ENCODE results near the gene HMGCR.
A peak's percentile ranks its signal among the peaks of the same experiment; 100 is the strongest.

HMGCR gene

DNA sequence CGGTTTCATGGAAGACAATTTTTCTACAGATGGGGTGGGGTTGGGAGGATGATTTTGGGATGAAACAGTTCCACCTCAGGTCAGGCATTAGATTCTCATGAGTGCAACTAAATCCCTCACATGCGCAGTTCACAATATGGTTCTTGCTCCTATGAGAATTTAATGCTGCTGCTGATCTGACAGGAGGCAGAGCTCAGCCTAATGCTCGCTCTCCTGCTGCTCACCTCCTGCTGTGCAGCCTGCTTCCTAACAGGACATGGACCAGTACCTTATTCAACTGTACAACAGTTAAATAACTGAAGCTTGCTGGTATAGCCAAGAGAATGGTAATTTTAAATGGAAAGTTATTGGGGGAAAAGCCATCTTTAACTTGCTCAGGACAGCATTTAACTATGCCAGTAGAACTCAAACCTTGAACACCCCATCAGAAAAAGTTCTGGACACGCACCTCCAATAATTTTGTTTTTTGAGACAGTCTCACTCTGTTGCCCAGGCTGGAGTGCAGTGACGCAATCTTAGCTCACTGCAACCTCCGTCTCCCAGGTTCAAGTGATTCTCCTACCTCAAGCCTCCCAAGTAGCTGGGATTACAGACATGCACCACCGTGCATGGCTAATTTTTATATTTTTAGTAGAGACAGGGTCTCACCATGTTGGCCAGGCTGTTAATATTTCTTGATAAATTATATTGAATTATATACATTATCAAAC is 27.7 kb downstream of the HMGCR start:
- TF ChIP-seq, protein P1, sequence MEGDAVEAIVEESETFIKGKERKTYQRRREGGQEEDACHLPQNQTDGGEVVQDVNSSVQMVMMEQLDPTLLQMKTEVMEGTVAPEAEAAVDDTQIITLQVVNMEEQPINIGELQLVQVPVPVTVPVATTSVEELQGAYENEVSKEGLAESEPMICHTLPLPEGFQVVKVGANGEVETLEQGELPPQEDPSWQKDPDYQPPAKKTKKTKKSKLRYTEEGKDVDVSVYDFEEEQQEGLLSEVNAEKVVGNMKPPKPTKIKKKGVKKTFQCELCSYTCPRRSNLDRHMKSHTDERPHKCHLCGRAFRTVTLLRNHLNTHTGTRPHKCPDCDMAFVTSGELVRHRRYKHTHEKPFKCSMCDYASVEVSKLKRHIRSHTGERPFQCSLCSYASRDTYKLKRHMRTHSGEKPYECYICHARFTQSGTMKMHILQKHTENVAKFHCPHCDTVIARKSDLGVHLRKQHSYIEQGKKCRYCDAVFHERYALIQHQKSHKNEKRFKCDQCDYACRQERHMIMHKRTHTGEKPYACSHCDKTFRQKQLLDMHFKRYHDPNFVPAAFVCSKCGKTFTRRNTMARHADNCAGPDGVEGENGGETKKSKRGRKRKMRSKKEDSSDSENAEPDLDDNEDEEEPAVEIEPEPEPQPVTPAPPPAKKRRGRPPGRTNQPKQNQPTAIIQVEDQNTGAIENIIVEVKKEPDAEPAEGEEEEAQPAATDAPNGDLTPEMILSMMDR (IDR thresholded peaks at IDR 0.05; ENCODE audit: insufficient read depth, low read depth, low read length, missing control alignments): no peak
- no peak overlapping the region for H3K4me3 ChIP-seq (ENCODE audit: low read length)
- DNase-seq (ENCODE audit: low read depth): no peak

DNA sequence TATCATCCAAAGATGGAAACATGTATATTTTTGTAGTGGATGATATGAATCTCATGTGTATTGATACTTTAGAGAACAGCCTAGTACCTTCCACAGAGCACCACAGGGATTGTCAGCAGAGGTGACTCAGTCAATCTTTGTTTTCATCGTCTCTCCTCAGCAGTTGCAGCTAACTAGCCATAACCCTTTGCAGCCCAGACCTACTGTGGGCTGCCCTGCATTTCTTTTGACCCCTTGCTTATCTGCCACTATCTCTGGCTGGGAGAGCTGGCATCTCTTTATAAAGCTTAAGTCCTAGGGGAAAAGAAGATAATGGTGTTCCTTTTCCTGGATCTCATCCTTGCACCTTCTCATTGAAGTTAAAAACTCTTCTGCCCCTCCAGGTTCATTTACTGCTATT is 28.7 kb downstream of the HMGCR start:
- H3K4me3 ChIP-seq (ENCODE audit: low read length): no peak overlapping the region
- TF ChIP-seq, protein P1 (IDR thresholded peaks at IDR 0.05; ENCODE audit: insufficient read depth, low read depth, low read length, missing control alignments): no peak
- DNase-seq (ENCODE audit: low read depth): no peak

DNA sequence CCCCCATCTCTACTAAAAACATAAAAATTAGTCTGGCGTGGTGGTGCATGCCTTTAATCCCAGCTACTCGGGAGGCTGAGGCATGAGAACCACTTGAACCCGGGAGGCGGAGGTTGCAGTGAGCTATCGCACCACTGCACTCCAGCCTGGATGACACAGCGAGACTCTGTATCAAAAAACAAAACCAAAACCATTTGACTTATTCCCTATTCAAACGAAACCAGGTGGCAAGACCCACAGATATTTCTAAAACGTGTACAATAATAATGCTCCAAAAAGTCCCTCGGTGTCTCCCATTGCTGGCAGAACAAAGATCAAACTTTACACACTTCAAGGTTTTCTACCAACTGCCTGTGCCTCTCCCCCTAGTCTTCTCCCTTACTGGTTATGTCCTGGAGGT is 29.8 kb downstream of the HMGCR start:
- TF ChIP-seq, protein P1 (IDR thresholded peaks at IDR 0.05; ENCODE audit: insufficient read depth, low read depth, low read length, missing control alignments): no peak

DNA sequence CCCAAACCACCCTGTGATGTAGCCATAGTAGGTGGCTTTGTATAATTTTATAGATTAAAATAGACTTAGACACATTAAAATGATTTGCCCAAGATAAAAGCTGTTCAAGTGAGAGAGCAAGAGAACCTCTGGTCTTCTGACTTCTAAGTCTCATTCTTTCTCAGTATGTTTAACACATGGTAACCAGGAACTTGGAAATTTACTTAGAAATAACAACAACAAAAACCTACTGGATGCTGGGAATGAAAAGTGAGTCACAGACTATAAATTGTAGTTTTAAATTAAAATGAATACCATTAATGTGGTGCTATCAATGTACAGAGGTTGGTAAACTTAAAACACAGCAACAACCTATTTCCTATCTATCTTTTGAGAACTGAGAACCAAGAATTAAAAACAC is 30.4 kb downstream of the HMGCR start:
- no peak overlapping the region for H3K4me3 ChIP-seq (ENCODE audit: low read length)
- no peak for DNase-seq (ENCODE audit: low read depth)
- TF ChIP-seq, protein P1 (IDR thresholded peaks at IDR 0.05; ENCODE audit: insufficient read depth, low read depth, low read length, missing control alignments): no peak

More for the DNA sequence above, 29.8 kb downstream of the HMGCR start:
- H3K4me3 ChIP-seq (ENCODE audit: low read length): no peak overlapping the region
- DNase-seq (ENCODE audit: low read depth): no peak

DNA sequence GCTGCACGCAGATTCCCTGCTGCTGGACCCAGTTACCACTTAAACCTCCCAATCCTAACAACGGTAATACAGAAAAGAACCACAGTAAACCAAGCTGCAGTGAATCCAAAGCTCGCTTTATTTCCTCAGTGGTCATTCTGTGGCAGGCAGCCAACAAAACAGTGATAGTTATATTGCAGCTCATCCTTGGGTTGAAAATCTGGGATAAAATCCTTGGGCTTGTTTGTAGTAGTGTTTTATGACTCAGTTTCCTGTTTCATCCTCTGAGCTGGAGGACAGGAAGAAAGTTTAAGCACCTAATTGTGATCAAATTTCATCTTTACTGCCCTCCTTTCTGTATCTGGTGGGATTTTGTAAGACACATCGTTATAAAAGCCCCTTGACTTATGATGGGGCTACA is 31.4 kb downstream of the HMGCR start:
- no peak overlapping the region for H3K4me3 ChIP-seq (ENCODE audit: low read length)
- DNase-seq (ENCODE audit: low read depth): peak; percentile 43
- TF ChIP-seq, protein P1 (IDR thresholded peaks at IDR 0.05; ENCODE audit: insufficient read depth, low read depth, low read length, missing control alignments): no peak

DNA sequence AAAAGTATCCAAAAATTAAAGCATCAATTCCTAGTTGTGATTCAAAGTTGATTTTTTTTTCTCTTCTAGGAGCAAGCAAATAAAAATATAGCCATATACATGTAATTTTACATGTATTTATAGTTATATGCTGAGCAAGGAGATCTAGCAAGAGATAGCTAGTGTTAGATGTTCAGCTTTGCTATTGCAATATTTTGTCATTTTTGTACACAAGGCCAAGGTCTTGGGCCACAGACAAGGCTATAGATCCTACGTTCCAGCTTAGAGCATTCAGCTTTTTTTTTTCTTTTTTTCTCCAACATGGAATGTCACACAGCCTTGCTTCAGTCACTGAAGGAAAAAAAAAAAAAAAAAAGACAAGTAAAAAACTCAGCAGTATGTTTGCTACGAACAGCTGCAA is 36.8 kb downstream of the HMGCR start:
- DNase-seq (ENCODE audit: low read depth): no peak
- TF ChIP-seq, protein P1 (IDR thresholded peaks at IDR 0.05; ENCODE audit: insufficient read depth, low read depth, low read length, missing control alignments): no peak
- H3K4me3 ChIP-seq (ENCODE audit: low read length): no peak overlapping the region

DNA sequence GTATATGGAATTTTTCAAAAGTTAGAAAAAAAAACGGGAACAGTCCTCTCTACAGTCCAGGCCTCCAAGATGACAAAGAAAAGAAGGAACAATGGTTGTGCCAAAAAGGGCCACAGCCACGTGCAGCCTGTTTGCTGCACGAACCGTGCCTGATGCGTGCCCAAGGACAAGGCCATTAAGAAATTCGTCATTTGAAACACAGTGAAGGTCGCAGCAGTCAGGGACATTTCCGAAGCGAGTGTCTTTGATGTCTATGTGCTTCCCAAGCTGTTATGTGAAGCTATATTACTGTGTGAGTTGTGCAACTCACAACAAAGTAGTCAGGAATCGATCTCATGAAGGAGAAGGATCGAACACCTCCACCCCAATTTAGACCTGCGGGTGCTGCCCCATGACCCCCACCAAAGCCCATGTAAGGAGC is 37.4 kb downstream of the HMGCR start:
- no peak for DNase-seq (ENCODE audit: low read depth)
- H3K4me3 ChIP-seq (ENCODE audit: low read length): no peak overlapping the region
- TF ChIP-seq, protein P1 (IDR thresholded peaks at IDR 0.05; ENCODE audit: insufficient read depth, low read depth, low read length, missing control alignments): no peak

All from epithelial cell of esophagus (primary cell).